Esophagus squamous epithelium (tissue), 5 donors: ENCODE measurements around the gene FAF2. TPM values are rescaled to one million over a fixed set of nuclear protein-coding genes. Genes with fewer than 3 reads are reported as not detected.

Experiments
- DNase-seq: peaks from one replicate; lab custom pipeline; 2025; lab: John Stamatoyannopoulos, UW
- H3K27ac ChIP-seq, 4 donors: fragments of 200-600 bp; sonication (generic); one replicate each; pipeline ENCODE4 v1.5.1; 2016 to 2019; ENCODE audit warnings: mild to moderate bottlenecking in 1 of 4
- H3K27me3 ChIP-seq, 4 donors: fragments of 200-600 bp; sonication (generic); 1 replicate in 3 of 4; 2 replicates in 1 of 4; pipeline versions ENCODE4 v1.5.1 to v1.6.0; 2017 to 2021; ENCODE audit warnings: antibody characterized with exemption in 1 of 4
- H3K36me3 ChIP-seq, 3 donors: fragments of 200-600 bp; sonication (generic); one replicate each; pipeline ENCODE4 v1.5.1; 2016 to 2019
- H3K4me1 ChIP-seq, 3 donors: fragments of 200-600 bp; sonication (generic); one replicate each; pipeline ENCODE4 v1.5.1; 2017 to 2019
- H3K4me3 ChIP-seq, 4 donors: fragments of 200-600 bp; sonication (generic); 1 replicate in 3 of 4; 2 replicates in 1 of 4; pipeline ENCODE4 v1.5.1; 2016 to 2019; ENCODE audit warnings: mild to moderate bottlenecking in 2 of 4, moderate library complexity in 1 of 4
- H3K9me3 ChIP-seq, 3 donors: fragments of 200-600 bp; sonication (generic); one replicate each; pipeline ENCODE4 v1.5.1; 2016 to 2019
- CTCF ChIP-seq, 6 experiments: fragments of 450-650 bp in 4 of 6; fragments of 200-600 bp in 2 of 6; sonication (generic) in 2 of 6; IDR thresholded peaks; one replicate each; pipeline ENCODE4 v1.5.1; 2016 to 2019; ENCODE audit warnings: antibody characterized with exemption in 6 of 6, mild to moderate bottlenecking in 4 of 6, moderate library complexity in 4 of 6
- POLR2A ChIP-seq, 4 donors: fragments of 450-650 bp; IDR thresholded peaks; one replicate each; pipeline ENCODE4 v1.6.1; 2017; ENCODE audit warnings: antibody characterized with exemption in 4 of 4, mild to moderate bottlenecking in 4 of 4, moderate library complexity in 3 of 4
- WGBS, 2 donors: methylation state at CpG; one replicate each; pipeline ENCODE4 v1.1.5; 2018; 5-methylcytosine and 5-hydroxymethylcytosine counted together
- intact Hi-C: fragments of 100-400 bp; cut with DNase I; formaldehyde crosslinking; loops from one replicate; pipeline ENCODE4 v1.15.0; 2022
- total RNA-seq, 4 donors: library from RNA; depleted of rRNA; stranded (reverse); fragments of >200 nt; gene quantifications; one replicate each; pipeline ENCODE4 v1.1.0, GENCODE V29; 2016
- donor health status: DM: yes; HTN: yes; CAD: no.

The FAF2 gene
- total RNA-seq, 4 donors from 2014 or later, result 18.5 to 27.0 (median 24.7) TPM

DNA sequence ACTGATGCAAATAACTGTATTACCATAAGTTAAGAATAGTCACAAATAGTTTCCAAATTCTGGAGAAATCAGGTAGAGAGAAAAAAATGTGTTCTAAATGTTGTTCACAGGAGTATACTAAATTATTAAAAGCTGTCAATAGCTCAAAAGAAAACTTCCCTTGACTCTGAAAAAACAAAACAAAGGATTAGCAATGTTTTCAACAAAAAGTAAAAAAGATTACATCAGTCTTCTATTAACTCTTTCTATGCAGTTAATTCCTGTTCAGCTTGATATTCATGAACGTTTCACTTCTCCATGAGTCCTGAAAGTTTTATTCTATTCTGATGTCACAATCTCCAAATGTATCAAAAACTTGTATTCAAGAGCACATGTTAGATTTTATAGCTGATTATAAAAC is 22.4 kb upstream of the FAF2 start:
- H3K27ac ChIP-seq, result no peak overlapping the region
- 69 to 88% methylated on average over 1 of the region's 1 CpG for WGBS, 2 donors

DNA sequence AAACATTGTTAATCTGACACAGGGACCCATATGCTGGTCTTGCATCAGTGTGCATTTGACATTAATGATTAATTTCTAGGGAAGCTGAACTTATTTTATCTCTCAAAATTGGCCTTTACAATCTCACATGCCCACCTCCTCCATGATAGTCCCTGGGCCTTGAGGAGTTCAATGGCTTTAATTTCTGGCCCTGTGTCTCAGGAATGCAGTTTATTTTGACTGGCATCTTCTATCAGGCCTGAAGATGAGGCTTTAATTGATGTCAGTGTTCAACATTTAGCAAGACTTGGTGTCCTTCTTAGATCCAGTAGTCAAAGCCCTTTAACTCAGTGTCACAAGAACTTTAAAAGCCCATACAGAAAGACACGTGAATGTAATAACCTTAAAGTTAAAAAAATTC is 21.3 kb upstream of the FAF2 start:
- Histone ChIP-seq H3K27me3 (peaks cover 0 to under 1% (median 0%) of the 10 kb centered on the region in 4 donors), H3K4me3 (no peak overlapping the region), H3K9me3 (no peaks in the 10 kb centered on the region), H3K4me1 (no peaks in the 10 kb centered on the region), H3K36me3 (no peaks in the 10 kb centered on the region), H3K27ac (no peak overlapping the region)
- intact Hi-C loops, result no loop called here
- DNase-seq, result no peak
- TF ChIP-seq POLR2A (IDR thresholded peaks at IDR 0.05) (no peak), CTCF (IDR thresholded peaks at IDR 0.05) (no peak)
- WGBS, 2 donors, result 67 to 92% methylated on average over 1 of the region's 1 CpG

More for the DNA sequence above, 22.4 kb upstream of the FAF2 start:
- H3K4me1 ChIP-seq, result no peaks in the 10 kb centered on the region
- H3K9me3 ChIP-seq, result no peaks in the 10 kb centered on the region
- TF ChIP-seq POLR2A (IDR thresholded peaks at IDR 0.05) (no peak), CTCF (IDR thresholded peaks at IDR 0.05) (no peak)
- H3K27me3 ChIP-seq, result peaks cover 0 to 7% (median 0%) of the 10 kb centered on the region in 4 donors
- intact Hi-C loops, result no loop called here
- no peak for DNase-seq
- no peaks in the 10 kb centered on the region for H3K36me3 ChIP-seq
- no peak overlapping the region for H3K4me3 ChIP-seq

GRCh38 chr5:176427971-176428370 is 20.2 kb upstream of the FAF2 start:
- Histone ChIP-seq H3K36me3 (no peaks in the 10 kb centered on the region), H3K27ac (no peak overlapping the region), H3K9me3 (no peaks in the 10 kb centered on the region), H3K4me3 (no peak overlapping the region), H3K4me1 (no peaks in the 10 kb centered on the region), H3K27me3 (peaks cover 0 to 3% (median 0%) of the 10 kb centered on the region in 4 donors)
- no peak for DNase-seq
- intact Hi-C loops, result no loop called here
- TF ChIP-seq POLR2A (IDR thresholded peaks at IDR 0.05), result no peak
- no peak for TF ChIP-seq CTCF (IDR thresholded peaks at IDR 0.05)
- WGBS, 2 donors, result 62 to 63% methylated on average over 3 to 4 of the region's 4 CpGs

DNA sequence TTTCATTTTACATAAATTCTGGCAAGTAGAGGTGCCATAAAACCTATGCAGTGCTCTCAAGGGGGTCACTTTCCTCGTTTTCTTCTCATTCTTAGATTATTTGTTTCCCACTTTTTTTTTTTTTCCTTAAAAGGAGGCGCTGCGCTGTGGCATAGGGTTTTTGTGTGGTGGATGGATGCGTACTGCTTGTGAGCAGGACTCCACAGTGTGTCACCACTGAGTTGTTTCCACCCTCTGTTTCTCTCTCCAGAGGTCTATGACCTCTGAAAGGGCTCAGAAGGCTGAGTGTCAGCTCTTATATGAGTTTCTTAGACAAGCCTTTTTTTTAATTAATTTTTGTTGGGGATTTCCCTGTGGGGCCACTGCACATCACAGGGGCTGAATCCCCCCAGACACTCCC is 18.2 kb upstream of the FAF2 start:
- Histone ChIP-seq H3K9me3 (no peaks in the 10 kb centered on the region), H3K27me3 (peaks cover 0 to 3% (median 0%) of the 10 kb centered on the region in 4 donors), H3K36me3 (no peaks in the 10 kb centered on the region), H3K4me1 (no peaks in the 10 kb centered on the region), H3K4me3 (no peak overlapping the region), H3K27ac (no peak overlapping the region)
- no peak for DNase-seq
- no peak for TF ChIP-seq POLR2A (IDR thresholded peaks at IDR 0.05)
- no peak for TF ChIP-seq CTCF (IDR thresholded peaks at IDR 0.05)
- WGBS, 2 donors, result 60 to 61% methylated on average over 4 of the region's 4 CpGs
- intact Hi-C loops, result no loop called here

- 84 to 88% methylated on average over 4 to 5 of the region's 5 CpGs for WGBS, 2 donors
Measured at GRCh38 chr5:176432707-176433106, 15.5 kb upstream of the FAF2 start.

More at GRCh38 chr5:176432707-176433106, 15.5 kb upstream of the FAF2 start:
- no peak for DNase-seq
- no peaks in the 10 kb centered on the region for H3K9me3 ChIP-seq
- no peaks in the 10 kb centered on the region for H3K36me3 ChIP-seq
- H3K27me3 ChIP-seq, result peaks cover 0 to 3% (median 0%) of the 10 kb centered on the region in 4 donors
- intact Hi-C loops, result no loop called here
- no peak for TF ChIP-seq POLR2A (IDR thresholded peaks at IDR 0.05)
- no peak for TF ChIP-seq CTCF (IDR thresholded peaks at IDR 0.05)
- no peaks in the 10 kb centered on the region for H3K4me1 ChIP-seq
- H3K4me3 ChIP-seq, result no peak overlapping the region
- H3K27ac ChIP-seq, result no peak overlapping the region
